ENCODE data around the gene LILRB5. TPM values are rescaled to one million over a fixed set of nuclear protein-coding genes. Genes with fewer than 3 reads are reported as not detected.
A peak's percentile ranks its signal among the peaks of the same experiment; 100 is the strongest.
"Not testable (repeated sequence)": the region's sequence is repeated elsewhere in the genome, so short reads cannot be mapped to it uniquely, and the experiment has no call there.

Gene LILRB5
- total RNA-seq, 1 experiment from 2014 or later: not detected

- no peaks in the 10 kb centered on the region for H3K9me3 Mint-ChIP-seq (ENCODE audit: unreplicated experiment)
- Histone ChIP-seq H3K36me3 (ENCODE audit: control insufficient read depth, insufficient read depth, low read length) (no peaks in the 10 kb centered on the region), H3K4me1 (no peaks in the 10 kb centered on the region), H3K27me3 (replicated peaks; ENCODE audit: control insufficient read depth, insufficient read depth, low read length) (no peaks in the 10 kb centered on the region), H3K4me3 (ENCODE audit: low read depth, low read length) (no peak overlapping the region), H3K9me3 (no peaks in the 10 kb centered on the region)
- no peak for TF ChIP-seq CTCF (IDR thresholded peaks at IDR 0.05; ENCODE audit: insufficient read depth in 1 of 2, low read depth in 1 of 2, low read length in 1 of 2, severe bottlenecking in 1 of 2, unreplicated experiment in 1 of 2)
- intact Hi-C loops (cut with micrococcal nuclease; ENCODE audit: unreplicated experiment): no loop called here
- DNase-seq: peak in 1 of 2 experiments; percentile 17
- no peak overlapping the region for H3K27ac Mint-ChIP-seq (ENCODE audit: unreplicated experiment)
- H3K4me1 Mint-ChIP-seq (ENCODE audit: low read depth, unreplicated experiment): no peaks in the 10 kb centered on the region
- H3K36me3 Mint-ChIP-seq (ENCODE audit: insufficient read depth, unreplicated experiment): peaks cover 46% of the 10 kb centered on the region
- no peaks in the 10 kb centered on the region for H3K27me3 Mint-ChIP-seq (ENCODE audit: insufficient read depth, unreplicated experiment)
- POLR2A ChIA-PET: no interaction called here
- no peak overlapping the region for H3K4me3 Mint-ChIP-seq (ENCODE audit: unreplicated experiment)
- CTCF ChIA-PET: no interaction called here
- BruUV-seq (replicated peaks): no TSS peak
These were observed 38.0 kb downstream of the LILRB5 start for GRCh38 chr19:54218960-54219661.

- no TSS peak for BruUV-seq (replicated peaks)
- Mint-ChIP-seq H3K27ac (ENCODE audit: unreplicated experiment) (no peak overlapping the region), H3K36me3 (ENCODE audit: insufficient read depth, unreplicated experiment) (peaks cover 48% of the 10 kb centered on the region), H3K4me3 (ENCODE audit: unreplicated experiment) (no peak overlapping the region), H3K9me3 (ENCODE audit: unreplicated experiment) (no peaks in the 10 kb centered on the region), H3K4me1 (ENCODE audit: low read depth, unreplicated experiment) (no peaks in the 10 kb centered on the region), H3K27me3 (ENCODE audit: insufficient read depth, unreplicated experiment) (no peaks in the 10 kb centered on the region)
- intact Hi-C loops (cut with micrococcal nuclease; ENCODE audit: unreplicated experiment): no loop called here
- ChIA-PET CTCF (no interaction called here), POLR2A (no interaction called here)
- no peaks in the 10 kb centered on the region for H3K36me3 ChIP-seq (ENCODE audit: control insufficient read depth, insufficient read depth, low read length)
- no peak for TF ChIP-seq CTCF (IDR thresholded peaks at IDR 0.05; ENCODE audit: insufficient read depth in 1 of 2, low read depth in 1 of 2, low read length in 1 of 2, severe bottlenecking in 1 of 2, unreplicated experiment in 1 of 2)
- H3K27me3 ChIP-seq (replicated peaks; ENCODE audit: control insufficient read depth, insufficient read depth, low read length): no peaks in the 10 kb centered on the region
- no peaks in the 10 kb centered on the region for H3K9me3 ChIP-seq
- H3K4me1 ChIP-seq: no peaks in the 10 kb centered on the region
- H3K4me3 ChIP-seq (ENCODE audit: low read depth, low read length): no peak overlapping the region
- no peak for DNase-seq
These were observed 38.8 kb downstream of the LILRB5 start for GRCh38 chr19:54218259-54218658.

GRCh38 chr19:54217517-54218247 lies 39.4 kb downstream of the LILRB5 start:
- H3K4me3 ChIP-seq (ENCODE audit: low read depth, low read length); intact Hi-C loops (cut with micrococcal nuclease; ENCODE audit: unreplicated experiment); H3K27me3 Mint-ChIP-seq (ENCODE audit: insufficient read depth, unreplicated experiment); DNase-seq; H3K27me3 ChIP-seq (replicated peaks; ENCODE audit: control insufficient read depth, insufficient read depth, low read length); POLR2A ChIA-PET; H3K4me1 ChIP-seq; H3K36me3 ChIP-seq (ENCODE audit: control insufficient read depth, insufficient read depth, low read length); H3K9me3 ChIP-seq; H3K9me3 Mint-ChIP-seq (ENCODE audit: unreplicated experiment); BruUV-seq (replicated peaks); H3K4me1 Mint-ChIP-seq (ENCODE audit: low read depth, unreplicated experiment); H3K27ac Mint-ChIP-seq (ENCODE audit: unreplicated experiment); H3K4me3 Mint-ChIP-seq (ENCODE audit: unreplicated experiment); CTCF ChIA-PET: not testable (repeated sequence)
- H3K36me3 Mint-ChIP-seq (ENCODE audit: insufficient read depth, unreplicated experiment): peaks cover 51% of the 10 kb centered on the region
